GM10248 (cell line): Measurements from ENCODE around the gene E2F2.

Experiments
- CTCF ChIA-PET: fragments of 300-600 bp; sonication (Branson Sonifier 250); formaldehyde crosslinking; extraction: SDS; loops from one replicate; lab custom pipeline; 2021; ENCODE audit warnings: antibody characterized with exemption; lab: Yijun Ruan, JAX
- POLR2A ChIA-PET: fragments of 350-650 bp; sonication (Branson Sonifier 250); formaldehyde crosslinking; extraction: SDS; loops from one replicate; lab custom pipeline; 2020; ENCODE audit warnings: antibody characterized with exemption; lab: Yijun Ruan, JAX
- DNase-seq: peaks from one replicate; pipeline ENCODE4 v3.0.0; 2012; ENCODE audit errors: extremely low spot score
- TF ChIP-seq, protein P1 (sequence below): IDR thresholded peaks from 2 replicates; pipeline ENCODE4 v1.5.1; 2012; ENCODE audit warnings: mild to moderate bottlenecking, low read depth; ENCODE audit errors: extremely low read depth, missing control alignments, control extremely low read depth

Gene E2F2

DNA sequence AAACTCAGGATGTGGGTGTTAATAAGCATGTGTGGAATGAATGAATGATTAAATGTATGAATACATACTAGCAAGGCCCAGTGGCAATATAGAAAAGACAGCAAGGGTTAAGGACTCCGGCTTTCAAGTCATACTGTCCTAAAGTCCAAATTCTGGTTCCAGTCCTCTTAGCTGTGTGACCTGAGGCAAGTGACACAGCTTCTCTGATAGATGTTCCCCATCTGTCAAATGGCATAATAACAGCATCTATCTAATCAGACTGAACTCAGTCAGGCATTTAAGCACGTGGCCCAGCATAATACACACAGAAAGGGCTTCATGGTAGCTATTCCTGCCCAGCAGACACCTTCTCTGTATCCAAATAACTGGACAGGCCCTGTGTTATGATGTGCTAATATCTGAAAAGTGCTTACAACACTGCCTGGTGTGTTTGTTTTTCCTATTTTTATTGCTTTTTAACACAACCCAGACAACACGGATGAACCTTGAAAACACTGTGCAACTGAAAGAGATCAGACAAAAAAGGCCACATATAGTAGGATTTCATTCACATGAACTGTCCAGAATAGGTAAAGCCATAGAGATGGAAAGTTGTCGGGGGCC is 59.5 kb downstream of the E2F2 start:
- no peak for DNase-seq
- POLR2A ChIA-PET: no interaction called here
- TF ChIP-seq, protein P1, sequence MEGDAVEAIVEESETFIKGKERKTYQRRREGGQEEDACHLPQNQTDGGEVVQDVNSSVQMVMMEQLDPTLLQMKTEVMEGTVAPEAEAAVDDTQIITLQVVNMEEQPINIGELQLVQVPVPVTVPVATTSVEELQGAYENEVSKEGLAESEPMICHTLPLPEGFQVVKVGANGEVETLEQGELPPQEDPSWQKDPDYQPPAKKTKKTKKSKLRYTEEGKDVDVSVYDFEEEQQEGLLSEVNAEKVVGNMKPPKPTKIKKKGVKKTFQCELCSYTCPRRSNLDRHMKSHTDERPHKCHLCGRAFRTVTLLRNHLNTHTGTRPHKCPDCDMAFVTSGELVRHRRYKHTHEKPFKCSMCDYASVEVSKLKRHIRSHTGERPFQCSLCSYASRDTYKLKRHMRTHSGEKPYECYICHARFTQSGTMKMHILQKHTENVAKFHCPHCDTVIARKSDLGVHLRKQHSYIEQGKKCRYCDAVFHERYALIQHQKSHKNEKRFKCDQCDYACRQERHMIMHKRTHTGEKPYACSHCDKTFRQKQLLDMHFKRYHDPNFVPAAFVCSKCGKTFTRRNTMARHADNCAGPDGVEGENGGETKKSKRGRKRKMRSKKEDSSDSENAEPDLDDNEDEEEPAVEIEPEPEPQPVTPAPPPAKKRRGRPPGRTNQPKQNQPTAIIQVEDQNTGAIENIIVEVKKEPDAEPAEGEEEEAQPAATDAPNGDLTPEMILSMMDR: no peak
- CTCF ChIA-PET: interaction anchor here (1.0 to 1.8 kb wide), 3 partner anchors 12 to 31 kb away, joined by 3 to 4 read pairs (median 3); partner anchors contain the start of gene ASAP3

DNA sequence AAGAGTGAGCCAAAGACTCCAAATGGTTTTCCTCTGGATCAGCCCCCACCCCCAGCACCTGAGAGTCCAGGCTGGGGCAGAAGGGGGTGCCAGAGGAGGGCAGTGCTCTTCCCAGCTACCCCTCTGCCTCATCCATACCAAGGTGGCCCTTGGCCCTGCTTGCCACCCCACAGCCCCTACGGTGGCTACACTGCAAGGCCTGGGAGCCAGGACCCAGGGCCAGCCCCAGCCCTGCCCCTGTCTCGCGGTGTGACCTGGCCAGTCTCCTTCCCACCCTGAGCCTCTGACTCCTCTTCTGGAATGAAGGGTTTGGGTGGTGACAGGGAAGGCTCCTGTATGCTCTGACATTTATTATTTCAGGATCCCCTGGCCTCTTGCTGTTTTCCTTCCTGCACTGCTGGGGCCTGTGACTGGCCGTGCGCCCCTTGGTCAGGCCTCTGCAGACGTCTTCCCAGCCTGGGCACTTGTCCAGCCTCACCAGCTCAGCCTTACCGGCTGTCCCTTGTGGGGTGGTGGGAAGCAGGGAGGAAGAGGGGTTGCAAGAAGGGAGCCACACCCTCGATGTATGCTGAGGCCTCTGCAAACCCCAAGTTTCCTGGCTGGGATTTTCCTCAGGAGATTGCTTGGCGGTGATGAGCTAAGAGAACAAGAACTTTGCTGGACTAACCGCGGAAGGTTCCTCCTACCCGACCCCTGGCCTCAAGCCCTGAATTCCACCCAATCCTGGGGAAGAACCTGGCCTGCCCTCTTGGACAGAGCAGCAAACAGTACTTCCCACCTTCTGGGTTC is 60.6 kb downstream of the E2F2 start:
- ChIA-PET POLR2A (no interaction called here), CTCF (interaction anchor here (0.9 kb wide), 1 partner anchor 14 kb away, joined by 3 read pairs; the partner anchor contains the start of gene ASAP3)
- TF ChIP-seq, protein P1: no peak
- no peak for DNase-seq

DNA sequence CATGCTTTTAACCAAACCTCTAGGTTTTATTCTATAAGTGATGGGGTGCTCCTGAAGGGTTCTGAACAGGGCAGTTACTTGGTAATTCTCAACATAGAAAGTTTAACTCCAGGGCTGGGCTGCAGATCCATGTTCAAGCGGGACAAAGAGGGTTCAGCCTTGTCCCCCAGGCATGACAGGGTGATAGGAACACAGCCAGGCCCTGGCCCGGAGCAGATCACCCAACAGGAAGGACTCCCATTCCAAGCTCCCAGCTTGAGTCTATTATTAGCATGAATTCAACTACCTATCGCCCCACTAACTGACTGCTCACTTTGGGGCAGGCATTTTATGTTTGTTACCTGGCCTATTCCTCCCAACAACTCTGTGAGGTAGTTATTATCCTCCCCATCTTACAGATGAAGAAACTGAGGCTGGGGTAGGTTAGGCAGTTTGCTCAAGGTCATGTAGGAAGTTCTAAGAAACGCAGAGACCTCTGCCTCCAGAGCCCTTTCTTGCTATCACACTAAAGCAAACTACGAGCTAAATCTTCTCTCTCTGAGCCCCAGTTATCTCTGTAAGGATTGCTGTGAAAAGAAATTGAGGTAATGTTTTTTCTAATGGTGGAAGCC is 61.6 kb downstream of the E2F2 start:
- DNase-seq: no peak
- CTCF ChIA-PET: interaction anchor here (0.9 kb wide), 1 partner anchor 15 kb away, joined by 3 read pairs; the partner anchor contains the start of gene ASAP3
- TF ChIP-seq, protein P1: no peak
- POLR2A ChIA-PET: no interaction called here

DNA sequence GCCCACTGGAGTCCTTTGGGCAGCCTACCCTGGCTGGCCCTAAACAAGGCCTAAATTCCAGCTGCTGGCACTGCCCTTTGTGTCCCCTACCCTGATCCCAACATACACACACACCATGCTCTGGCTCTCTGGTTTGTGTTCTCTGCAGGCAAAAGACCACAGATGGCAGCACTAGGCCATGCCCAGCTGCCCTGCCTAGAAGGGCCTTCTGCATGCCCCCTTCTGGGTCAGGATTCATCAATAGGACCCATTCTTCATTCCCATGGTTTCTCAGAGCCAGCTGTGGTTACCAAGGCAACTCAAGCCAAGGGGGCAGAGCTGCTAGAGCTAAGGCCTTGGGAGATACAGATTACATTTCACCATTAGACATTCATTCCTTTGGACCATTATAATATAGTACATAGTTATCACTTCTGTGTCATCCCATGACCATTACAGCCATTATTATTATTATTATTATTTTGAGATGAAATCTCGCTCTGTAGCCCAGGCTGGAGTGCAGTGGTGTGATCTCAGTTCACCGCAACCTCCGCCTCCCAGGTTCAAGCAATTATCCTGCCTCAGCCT is 64.5 kb downstream of the E2F2 start:
- CTCF ChIA-PET: interaction anchor here (1.4 to 1.8 kb wide), 2 partner anchors 30 to 31 kb away, joined by 4 to 5 read pairs; no protein-coding TSS in a partner anchor
- POLR2A ChIA-PET: interaction anchor here (0.5 kb wide), 1 partner anchor 122 kb away, joined by 4 read pairs; the partner anchor contains the start of gene HNRNPR
- no peak for DNase-seq
- TF ChIP-seq, protein P1: no peak

DNA sequence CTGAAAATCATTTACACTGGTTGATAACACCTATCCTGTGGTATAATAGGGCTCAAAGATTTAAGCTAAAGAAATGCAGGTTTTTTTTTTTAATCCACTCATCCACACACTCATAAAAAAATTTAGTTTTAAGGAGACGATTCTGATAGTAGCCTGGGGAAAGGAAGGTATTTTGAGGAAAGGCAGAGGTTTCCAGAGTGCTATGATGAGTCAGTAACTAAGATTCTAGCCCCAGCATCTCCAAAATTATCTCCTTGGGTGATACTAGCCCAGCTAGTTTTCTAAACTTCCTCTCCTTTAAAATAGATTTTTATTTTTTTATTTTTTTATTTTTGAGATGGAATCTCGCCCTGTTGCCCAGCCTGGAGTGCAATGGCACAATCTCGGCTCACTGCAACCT is 67.7 kb downstream of the E2F2 start:
- POLR2A ChIA-PET: no interaction called here
- TF ChIP-seq, protein P1: no peak
- no peak for DNase-seq
- CTCF ChIA-PET: no interaction called here

DNA sequence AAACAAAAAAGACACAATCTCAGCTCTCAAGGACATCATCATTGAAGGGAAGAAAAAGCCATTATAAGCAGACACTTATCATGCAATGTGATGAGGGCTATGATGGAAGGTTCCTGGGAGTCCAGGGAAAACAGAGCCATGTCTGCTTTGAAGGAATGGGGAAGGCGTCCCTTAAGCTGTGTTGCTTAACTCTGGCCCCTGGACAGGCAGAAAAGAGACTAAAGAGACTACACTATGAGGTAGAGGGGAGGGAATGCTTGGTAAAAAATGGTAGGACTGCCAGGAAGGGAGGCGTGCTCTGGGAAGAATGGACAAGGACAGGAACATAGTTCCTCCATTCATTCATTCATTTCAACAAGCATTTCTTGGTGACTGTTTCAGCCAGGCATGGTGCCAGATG is 68.3 kb downstream of the E2F2 start:
- no peak for DNase-seq
- POLR2A ChIA-PET: no interaction called here
- TF ChIP-seq, protein P1: no peak
- CTCF ChIA-PET: no interaction called here
